ENCODE measurements around the gene HRH2.

Gene HRH2

DNA sequence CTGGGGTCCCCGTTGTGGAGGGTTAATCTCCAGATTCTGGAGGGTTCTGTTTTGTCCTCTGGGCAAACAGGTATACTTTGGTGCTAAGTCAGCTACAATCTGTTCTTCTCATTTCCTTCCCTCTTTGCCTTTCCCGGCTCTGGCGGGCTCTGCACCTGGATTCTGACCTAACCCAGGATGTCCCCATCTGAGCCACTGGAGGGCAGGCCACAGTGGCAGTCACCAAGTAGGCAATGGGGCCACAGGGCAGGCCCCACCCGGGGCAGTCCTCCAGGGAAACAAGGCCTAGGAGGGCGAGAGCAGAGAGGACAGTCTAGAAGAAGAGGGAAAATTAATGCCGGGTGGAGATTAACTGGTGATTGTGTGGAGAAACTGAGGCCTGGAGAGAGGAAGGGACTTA lies 40.4 kb upstream of the HRH2 start:
- no peak for DNase-seq (ENCODE audit: low read depth, low spot score)
- no peak overlapping the region for H3K27ac ChIP-seq
- no peak overlapping the region for H3K9ac ChIP-seq (ENCODE audit: insufficient read length)
- no peaks in the 10 kb centered on the region for H3K36me3 ChIP-seq (ENCODE audit: insufficient read depth, low read length)
- TF ChIP-seq FOXP2 (optimal IDR thresholded peaks at IDR 0.05; ENCODE audit: control extremely low read depth, extremely low read length, insufficient read depth) (no peak), EZH2 (IDR thresholded peaks at IDR 0.05) (no peak), POLR2AphosphoS5 (IDR thresholded peaks at IDR 0.05; ENCODE audit: borderline replicate concordance, low read depth, low read length) (no peak)
- H3K9me3 ChIP-seq (ENCODE audit: low read depth, low read length) = no peaks in the 10 kb centered on the region; the same call in 1 of the 2 replicates
- no peak overlapping the region for H3K4me3 ChIP-seq

- TF ChIP-seq EZH2 (IDR thresholded peaks at IDR 0.05) = no peak
- no peak for TF ChIP-seq POLR2AphosphoS5 (IDR thresholded peaks at IDR 0.05; ENCODE audit: borderline replicate concordance, low read depth, low read length)
- no peak for TF ChIP-seq FOXP2 (optimal IDR thresholded peaks at IDR 0.05; ENCODE audit: control extremely low read depth, extremely low read length, insufficient read depth)
- H3K27ac ChIP-seq = no peak overlapping the region
- H3K9ac ChIP-seq (ENCODE audit: insufficient read length) = no peak overlapping the region
- DNase-seq (ENCODE audit: low read depth, low spot score) = no peak
- H3K36me3 ChIP-seq (ENCODE audit: insufficient read depth, low read length) = no peaks in the 10 kb centered on the region
- H3K9me3 ChIP-seq (ENCODE audit: low read depth, low read length) = no peaks in the 10 kb centered on the region; the same call in 1 of the 2 replicates
- no peak overlapping the region for H3K4me3 ChIP-seq
These were observed 37.3 kb upstream of the HRH2 start for GRCh38 chr5:175620527-175620926.

DNA sequence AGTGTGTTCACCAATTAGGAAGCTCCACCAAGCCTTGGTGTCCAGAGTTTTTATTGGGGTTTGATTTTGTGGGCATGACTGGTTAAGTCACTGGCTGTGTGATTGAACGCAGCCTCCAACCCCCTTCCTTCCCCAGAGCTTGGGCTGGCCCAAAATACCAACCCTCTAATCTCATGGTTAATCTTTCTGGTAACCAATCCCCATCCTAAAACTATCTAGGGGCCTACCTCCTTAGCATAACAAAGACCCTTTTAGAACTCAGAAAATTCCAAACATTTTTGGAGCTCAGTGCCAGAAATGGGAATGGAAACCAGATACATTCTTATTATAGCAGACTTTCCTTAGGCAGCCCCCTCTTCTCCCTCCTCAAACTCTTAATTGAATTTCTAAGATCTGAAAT lies 35.9 kb upstream of the HRH2 start:
- H3K27ac ChIP-seq = peak overlapping the region; percentile 71
- H3K9ac ChIP-seq (ENCODE audit: insufficient read length) = no peak overlapping the region
- TF ChIP-seq FOXP2 (optimal IDR thresholded peaks at IDR 0.05; ENCODE audit: control extremely low read depth, extremely low read length, insufficient read depth) (no peak), EZH2 (IDR thresholded peaks at IDR 0.05) (no peak), POLR2AphosphoS5 (IDR thresholded peaks at IDR 0.05; ENCODE audit: borderline replicate concordance, low read depth, low read length) (no peak)
- no peak overlapping the region for H3K4me3 ChIP-seq
- no peaks in the 10 kb centered on the region; the same call in 1 of the 2 replicates for H3K9me3 ChIP-seq (ENCODE audit: low read depth, low read length)
- H3K36me3 ChIP-seq (ENCODE audit: insufficient read depth, low read length) = no peaks in the 10 kb centered on the region
- peak; percentile 34 for DNase-seq (ENCODE audit: low read depth, low spot score)

DNA sequence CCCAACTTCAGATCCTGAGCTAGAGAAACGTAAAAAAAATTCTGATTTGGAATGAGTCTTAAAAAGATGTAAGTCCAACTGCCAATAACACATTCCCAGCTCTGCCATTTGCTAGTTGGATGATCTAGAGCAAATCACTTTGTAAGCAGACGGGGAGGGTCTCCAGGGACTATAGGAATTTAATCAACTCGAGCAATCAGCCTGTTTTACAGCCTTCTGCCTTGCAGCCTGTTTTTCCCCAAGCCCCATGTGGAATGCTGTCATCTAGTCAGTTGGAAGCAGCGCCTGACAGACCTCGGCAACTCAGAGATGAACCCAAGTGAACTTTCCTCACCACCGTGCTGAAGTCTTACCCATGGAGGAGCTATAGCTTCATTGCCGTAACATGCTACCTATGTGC lies 34.8 kb upstream of the HRH2 start:
- Histone ChIP-seq H3K9ac (ENCODE audit: insufficient read length) (no peak overlapping the region), H3K9me3 (ENCODE audit: low read depth, low read length) (no peaks in the 10 kb centered on the region; the same call in 1 of the 2 replicates), H3K4me3 (no peak overlapping the region), H3K36me3 (ENCODE audit: insufficient read depth, low read length) (no peaks in the 10 kb centered on the region), H3K27ac (peak overlapping the region; percentile 71; the same call in 1 of the 2 replicates)
- peak; percentile 8 for DNase-seq (ENCODE audit: low read depth, low spot score)
- no peak for TF ChIP-seq FOXP2 (optimal IDR thresholded peaks at IDR 0.05; ENCODE audit: control extremely low read depth, extremely low read length, insufficient read depth)
- TF ChIP-seq EZH2 (IDR thresholded peaks at IDR 0.05) = no peak

DNA sequence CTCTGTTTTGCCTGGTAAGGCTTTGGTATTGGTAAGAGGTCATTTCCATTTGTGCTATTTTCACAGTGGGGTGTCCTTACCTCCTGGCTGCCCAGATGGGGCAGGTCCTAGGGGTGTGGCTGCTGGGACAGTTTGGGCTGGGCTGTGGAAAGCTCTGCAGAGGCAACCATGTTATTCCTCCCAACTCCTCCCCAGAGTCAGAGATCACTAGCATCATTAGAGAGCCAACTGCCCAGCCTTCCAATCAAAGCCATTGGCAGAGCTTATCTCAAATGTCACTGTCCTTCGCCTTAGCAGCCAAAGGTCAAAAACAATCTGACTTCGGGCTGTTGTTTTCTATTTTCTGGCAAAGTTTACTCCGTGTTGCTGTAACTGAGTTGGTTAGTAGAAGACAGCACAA lies 33.6 kb upstream of the HRH2 start:
- no peak for TF ChIP-seq FOXP2 (optimal IDR thresholded peaks at IDR 0.05; ENCODE audit: control extremely low read depth, extremely low read length, insufficient read depth)
- no peak for TF ChIP-seq POLR2AphosphoS5 (IDR thresholded peaks at IDR 0.05; ENCODE audit: borderline replicate concordance, low read depth, low read length)
- TF ChIP-seq EZH2 (IDR thresholded peaks at IDR 0.05) = no peak
- Histone ChIP-seq H3K36me3 (ENCODE audit: insufficient read depth, low read length) (no peaks in the 10 kb centered on the region), H3K9me3 (ENCODE audit: low read depth, low read length) (no peaks in the 10 kb centered on the region; the same call in 1 of the 2 replicates), H3K27ac (no peak overlapping the region), H3K4me3 (no peak overlapping the region), H3K9ac (ENCODE audit: insufficient read length) (no peak overlapping the region)
- DNase-seq (ENCODE audit: low read depth, low spot score) = no peak

DNA sequence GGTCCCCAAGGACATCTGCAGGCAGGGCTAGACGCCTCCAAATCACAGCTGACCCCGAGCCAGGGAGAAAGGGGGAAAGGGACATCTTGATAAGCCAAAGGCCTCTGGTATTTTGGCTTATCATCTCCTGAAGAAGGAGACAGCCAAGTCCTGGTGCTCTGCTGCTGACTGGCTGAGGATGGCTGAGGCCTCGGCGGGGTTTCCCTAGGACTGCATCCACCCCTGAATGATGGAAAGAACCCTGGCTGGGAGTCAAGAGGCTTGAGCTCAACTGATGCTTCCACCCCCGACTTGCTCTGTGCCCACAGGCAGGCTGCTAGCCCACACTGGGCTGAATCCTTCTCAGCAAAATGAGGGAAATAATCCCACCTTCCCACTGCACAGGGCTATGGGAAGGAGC lies 30.9 kb upstream of the HRH2 start:
- no peak overlapping the region for H3K27ac ChIP-seq
- no peak for DNase-seq (ENCODE audit: low read depth, low spot score)
- H3K36me3 ChIP-seq (ENCODE audit: insufficient read depth, low read length) = no peaks in the 10 kb centered on the region
- TF ChIP-seq EZH2 (IDR thresholded peaks at IDR 0.05) (no peak), FOXP2 (optimal IDR thresholded peaks at IDR 0.05; ENCODE audit: control extremely low read depth, extremely low read length, insufficient read depth) (no peak), POLR2AphosphoS5 (IDR thresholded peaks at IDR 0.05; ENCODE audit: borderline replicate concordance, low read depth, low read length) (no peak)
- no peaks in the 10 kb centered on the region; the same call in 1 of the 2 replicates for H3K9me3 ChIP-seq (ENCODE audit: low read depth, low read length)
- no peak overlapping the region for H3K4me3 ChIP-seq
- no peak overlapping the region for H3K9ac ChIP-seq (ENCODE audit: insufficient read length)

- DNase-seq (ENCODE audit: low read depth, low spot score) = no peak
- H3K9ac ChIP-seq (ENCODE audit: insufficient read length) = no peak overlapping the region
- no peaks in the 10 kb centered on the region for H3K9me3 ChIP-seq (ENCODE audit: low read depth, low read length)
- no peak overlapping the region for H3K27ac ChIP-seq
- H3K4me3 ChIP-seq = no peak overlapping the region
- TF ChIP-seq POLR2AphosphoS5 (IDR thresholded peaks at IDR 0.05; ENCODE audit: borderline replicate concordance, low read depth, low read length) (no peak), EZH2 (IDR thresholded peaks at IDR 0.05) (no peak), FOXP2 (optimal IDR thresholded peaks at IDR 0.05; ENCODE audit: control extremely low read depth, extremely low read length, insufficient read depth) (no peak)
- no peaks in the 10 kb centered on the region for H3K36me3 ChIP-seq (ENCODE audit: insufficient read depth, low read length)
These were observed 30.1 kb upstream of the HRH2 start for GRCh38 chr5:175627739-175628138.

DNA sequence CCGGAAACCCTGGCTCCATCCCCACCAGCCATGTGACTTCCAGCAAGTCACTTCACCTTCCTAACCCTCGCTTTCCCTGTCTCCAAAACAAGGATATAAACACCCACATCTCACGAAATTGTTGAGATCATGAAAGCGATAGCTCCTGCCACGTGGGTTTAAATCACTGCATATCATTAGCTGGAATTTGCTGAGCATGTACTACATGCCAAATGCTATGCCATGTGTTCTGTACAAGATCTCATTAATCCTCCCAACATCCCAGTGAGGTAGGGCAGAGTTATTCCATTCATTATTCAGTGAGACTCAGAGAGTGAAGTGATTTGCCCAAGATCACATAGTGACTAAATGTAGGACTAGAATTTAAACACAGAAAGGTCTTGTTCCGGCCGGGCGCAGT lies 29.2 kb upstream of the HRH2 start:
- no peak overlapping the region for H3K27ac ChIP-seq
- no peak for DNase-seq (ENCODE audit: low read depth, low spot score)
- no peak overlapping the region for H3K9ac ChIP-seq (ENCODE audit: insufficient read length)
- no peaks in the 10 kb centered on the region for H3K9me3 ChIP-seq (ENCODE audit: low read depth, low read length)
- no peak overlapping the region for H3K4me3 ChIP-seq
- TF ChIP-seq FOXP2 (optimal IDR thresholded peaks at IDR 0.05; ENCODE audit: control extremely low read depth, extremely low read length, insufficient read depth) (no peak), EZH2 (IDR thresholded peaks at IDR 0.05) (no peak)
- H3K36me3 ChIP-seq (ENCODE audit: insufficient read depth, low read length) = no peaks in the 10 kb centered on the region

GRCh38 chr5:175629261-175629660 lies 28.6 kb upstream of the HRH2 start:
- Histone ChIP-seq H3K27ac (no peak overlapping the region), H3K36me3 (ENCODE audit: insufficient read depth, low read length) (no peaks in the 10 kb centered on the region), H3K4me3 (no peak overlapping the region), H3K9me3 (ENCODE audit: low read depth, low read length) (no peaks in the 10 kb centered on the region), H3K9ac (ENCODE audit: insufficient read length) (no peak overlapping the region)
- DNase-seq (ENCODE audit: low read depth, low spot score) = no peak
- no peak for TF ChIP-seq POLR2AphosphoS5 (IDR thresholded peaks at IDR 0.05; ENCODE audit: borderline replicate concordance, low read depth, low read length)
- TF ChIP-seq FOXP2 (optimal IDR thresholded peaks at IDR 0.05; ENCODE audit: control extremely low read depth, extremely low read length, insufficient read depth) = no peak
- no peak for TF ChIP-seq EZH2 (IDR thresholded peaks at IDR 0.05)

Data from SK-N-MC (cell line).